GM12878 (cell line): ENCODE data around the gene C15orf62. TPM values are rescaled to one million over a fixed set of nuclear protein-coding genes. Genes with fewer than 3 reads are reported as not detected.

Source experiments
- CEBPZ ChIP-seq: fragments of 150-350 bp; IDR thresholded peaks from 2 replicates; pipeline ENCODE4 v1.6.1; 2016; ENCODE audit warnings: low read depth, low read length
- KAT2A ChIP-seq: conservative IDR thresholded peaks from 2 replicates; pipeline ENCODE4 v1.6.1; 2011; ENCODE audit warnings: low read depth, low read length; ENCODE audit not compliant: control insufficient read depth
- MLLT1 ChIP-seq: fragments of 450-650 bp; IDR thresholded peaks from 2 replicates; pipeline ENCODE4 v1.6.1; 2016; ENCODE audit warnings: mild to moderate bottlenecking
- PAX8 ChIP-seq: fragments of 450-650 bp; IDR thresholded peaks from 2 replicates; pipeline ENCODE4 v1.6.1; 2017; ENCODE audit warnings: mild to moderate bottlenecking, moderate library complexity
- PKNOX1 ChIP-seq: fragments of 450-650 bp; IDR thresholded peaks from 2 replicates; pipeline ENCODE4 v1.6.1; 2016; ENCODE audit warnings: mild to moderate bottlenecking
- PML ChIP-seq: IDR thresholded peaks from 2 replicates; pipeline ENCODE4 v1.6.1; 2012; ENCODE audit warnings: low read length, inconsistent platforms
- SIX5 ChIP-seq: IDR thresholded peaks from 2 replicates; pipeline ENCODE4 v1.6.1; 2011; ENCODE audit warnings: mild to moderate bottlenecking, low read depth, low read length, moderate library complexity; ENCODE audit not compliant: severe bottlenecking
- SP1 ChIP-seq: IDR thresholded peaks from one replicate; pipeline ENCODE4 v1.6.1; 2011; ENCODE audit warnings: low read depth, low read length
- SREBF1 ChIP-seq: IDR thresholded peaks from 2 replicates; pipeline ENCODE4 v1.6.1; 2012; ENCODE audit warnings: mild to moderate bottlenecking, low read length
- polyA plus RNA-seq, 11 experiments: library from polyadenylated mRNA; depleted of rRNA in 4 of 11; unstranded in 6 of 11; stranded (reverse) in 5 of 11; fragments of >200 nt; fragmentation: Nextera tagmentation in 4 of 11; fragmentation: Illumina TruSeq in 1 of 11; extraction: Ambion mirVana in 4 of 11; extraction: Trizol in 1 of 11; gene quantifications; 1 replicate in 1 of 11; 2 replicates in 10 of 11; pipeline versions ENCODE4 v1.2.1 to v1.2.3, GENCODE V29; 2011 to 2016; ENCODE audit warnings: inconsistent platforms in 2 of 11, missing spikeins in 2 of 11, low read depth in 1 of 11
- total RNA-seq, 4 experiments: library from RNA; depleted of rRNA in 3 of 4; stranded (reverse); fragments of >200 nt in 3 of 4; fragmentation: Illumina TruSeq in 1 of 4; extraction: Trizol in 1 of 4; gene quantifications; 2 replicates each; pipeline versions ENCODE4 v1.2.1 to v1.2.3, GENCODE V29; 2013 to 2021

C15orf62 gene
- total and polyA plus RNA-seq, 10 of the 15 experiments (the other 5 are each of a cell fraction or from before 2014, with no cell fraction given), result 0.06 to 0.68 (median 0.40) TPM; not detected in 1

- no peak for TF ChIP-seq PKNOX1
- no peak for TF ChIP-seq SIX5
- TF ChIP-seq PML, result no peak
- TF ChIP-seq SREBF1, result no peak
- no peak for TF ChIP-seq CEBPZ
- TF ChIP-seq SP1, result no peak
- TF ChIP-seq MLLT1, result no peak
- no peak for TF ChIP-seq PAX8
- TF ChIP-seq KAT2A, result no peak
Measured at GRCh38 chr15:40785164-40785563, 15.4 kb downstream of the C15orf62 start (continued).
